Measurements from ENCODE around the gene CDHR2. TPM values are rescaled to one million over a fixed set of nuclear protein-coding genes. Genes with fewer than 3 reads are reported as not detected.

CDHR2 gene
- total RNA-seq, 1 donor from 2014 or later: not detected

DNA sequence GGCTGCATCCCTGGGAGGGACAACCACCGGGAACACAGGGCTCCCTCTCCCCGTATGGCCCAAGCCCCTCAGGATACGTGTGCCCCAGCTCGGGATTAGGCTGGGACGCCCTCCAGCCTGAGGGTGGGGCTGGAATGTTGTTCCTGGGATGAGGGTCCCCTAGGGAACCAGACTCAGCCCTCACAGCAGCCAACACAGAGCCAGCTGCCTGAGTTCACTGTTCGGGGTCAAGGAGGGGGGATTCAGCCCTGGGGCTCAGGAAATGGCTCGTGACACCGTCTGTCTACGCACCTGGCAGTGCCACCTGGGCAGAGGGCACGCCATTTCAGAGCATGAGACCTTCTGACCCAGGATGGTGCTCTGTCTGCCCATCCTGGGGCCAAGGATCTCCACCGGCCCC lies 20.8 kb upstream of the CDHR2 start:
- no peak for DNase-seq (ENCODE audit: low read depth in 2 of 2)

DNA sequence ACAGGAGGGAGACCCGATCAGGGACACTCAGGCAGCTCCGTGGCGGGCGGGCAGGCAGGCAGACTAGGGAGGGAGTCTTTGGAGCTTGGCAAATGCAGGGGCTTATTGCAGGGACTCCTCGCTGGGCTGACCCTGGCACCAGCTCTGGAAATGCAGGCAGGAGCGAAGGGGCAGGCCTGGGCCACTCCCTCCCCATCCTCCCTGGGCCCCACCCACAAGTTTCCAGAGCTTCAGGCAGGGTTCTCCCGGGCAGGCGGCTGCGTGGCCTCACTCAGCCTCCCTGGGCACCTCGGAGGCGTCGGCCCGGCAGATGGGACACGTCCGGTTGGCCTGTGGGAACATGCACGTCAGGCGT lies 20.4 kb upstream of the CDHR2 start:
- no peak for DNase-seq (ENCODE audit: low read depth in 2 of 2)

DNA sequence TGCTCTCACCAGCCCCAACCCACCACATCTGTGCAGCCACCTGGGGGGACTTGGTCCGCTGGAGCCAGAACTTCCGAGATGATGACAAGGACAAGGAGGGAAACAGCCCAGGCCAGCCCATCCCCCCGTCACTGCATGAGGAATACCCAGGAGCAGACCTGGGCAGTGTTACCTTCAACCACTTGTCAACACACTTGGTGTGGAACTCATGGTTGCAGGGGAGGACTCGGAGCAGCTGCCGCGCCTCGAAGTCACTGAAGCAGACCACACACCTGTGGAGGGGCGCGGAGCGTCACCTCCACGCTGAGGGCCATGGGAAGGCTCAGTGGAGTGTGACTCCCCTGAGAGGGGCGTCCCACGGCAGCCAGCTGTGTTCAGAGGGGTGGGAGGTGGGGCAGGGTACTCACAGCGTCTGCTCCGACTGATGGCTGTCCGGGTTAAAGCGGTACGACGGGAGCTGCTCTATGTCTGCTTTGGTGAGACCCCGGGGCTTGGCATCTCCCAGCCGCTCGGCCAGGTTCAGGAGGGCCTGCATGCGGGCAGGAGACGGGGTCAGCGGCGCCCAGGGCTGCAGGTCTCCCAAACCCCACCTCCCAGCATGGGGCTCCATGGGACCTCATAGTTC lies 19.9 kb upstream of the CDHR2 start:
- no peak for DNase-seq (ENCODE audit: low read depth in 2 of 2)

DNA sequence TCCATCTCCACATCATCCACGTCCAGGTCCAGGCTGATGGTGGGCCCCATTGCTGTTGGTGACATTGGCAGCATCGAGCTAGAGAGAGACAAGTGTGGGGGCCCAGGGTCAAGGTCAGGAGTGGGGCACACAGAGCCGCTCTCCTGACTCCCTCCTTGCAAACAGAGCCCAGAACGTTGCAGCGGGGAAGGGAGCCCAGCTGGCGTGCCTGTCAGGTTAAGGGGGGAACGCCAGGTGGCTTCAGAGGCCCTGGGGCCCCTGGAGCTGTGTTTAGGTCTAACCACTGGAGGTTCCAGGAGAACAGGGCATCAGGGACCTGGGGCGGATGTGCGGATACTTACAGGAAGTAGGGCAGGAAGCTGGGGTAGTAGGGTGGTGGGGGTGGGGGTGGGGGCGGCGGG lies 19.4 kb upstream of the CDHR2 start:
- no peak for DNase-seq (ENCODE audit: low read depth in 2 of 2)

DNA sequence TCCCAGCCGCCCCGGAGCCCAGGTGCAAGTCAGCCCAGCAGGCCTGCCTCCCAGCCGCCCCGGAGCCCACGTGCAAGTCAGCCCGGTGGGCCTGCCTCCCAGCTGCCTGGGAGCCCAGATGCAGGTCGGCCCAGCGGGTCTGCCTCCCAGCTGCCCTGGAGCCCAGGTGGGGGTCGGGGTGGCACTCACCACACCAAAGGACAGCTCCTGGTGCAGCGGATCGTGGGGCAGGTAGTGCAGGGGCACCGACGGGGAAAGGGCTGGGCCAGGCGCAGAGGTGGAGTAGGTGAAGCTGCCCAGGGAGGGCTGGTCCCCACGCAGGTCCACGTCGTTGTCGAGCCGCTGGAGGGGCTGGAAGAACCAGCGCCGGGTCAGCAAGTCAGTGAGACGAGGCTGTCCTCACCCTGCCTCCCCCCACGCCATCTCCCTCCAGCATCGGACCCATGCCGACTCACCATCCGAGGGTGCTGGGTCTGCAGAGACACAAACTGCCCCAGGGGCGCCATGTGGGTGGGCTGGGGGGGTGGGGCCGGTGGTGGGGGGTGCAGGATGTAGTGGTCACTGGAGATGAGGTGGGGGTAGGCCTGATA lies 18.7 kb upstream of the CDHR2 start:
- DNase-seq (ENCODE audit: low read depth in 2 of 2): no peak

DNA sequence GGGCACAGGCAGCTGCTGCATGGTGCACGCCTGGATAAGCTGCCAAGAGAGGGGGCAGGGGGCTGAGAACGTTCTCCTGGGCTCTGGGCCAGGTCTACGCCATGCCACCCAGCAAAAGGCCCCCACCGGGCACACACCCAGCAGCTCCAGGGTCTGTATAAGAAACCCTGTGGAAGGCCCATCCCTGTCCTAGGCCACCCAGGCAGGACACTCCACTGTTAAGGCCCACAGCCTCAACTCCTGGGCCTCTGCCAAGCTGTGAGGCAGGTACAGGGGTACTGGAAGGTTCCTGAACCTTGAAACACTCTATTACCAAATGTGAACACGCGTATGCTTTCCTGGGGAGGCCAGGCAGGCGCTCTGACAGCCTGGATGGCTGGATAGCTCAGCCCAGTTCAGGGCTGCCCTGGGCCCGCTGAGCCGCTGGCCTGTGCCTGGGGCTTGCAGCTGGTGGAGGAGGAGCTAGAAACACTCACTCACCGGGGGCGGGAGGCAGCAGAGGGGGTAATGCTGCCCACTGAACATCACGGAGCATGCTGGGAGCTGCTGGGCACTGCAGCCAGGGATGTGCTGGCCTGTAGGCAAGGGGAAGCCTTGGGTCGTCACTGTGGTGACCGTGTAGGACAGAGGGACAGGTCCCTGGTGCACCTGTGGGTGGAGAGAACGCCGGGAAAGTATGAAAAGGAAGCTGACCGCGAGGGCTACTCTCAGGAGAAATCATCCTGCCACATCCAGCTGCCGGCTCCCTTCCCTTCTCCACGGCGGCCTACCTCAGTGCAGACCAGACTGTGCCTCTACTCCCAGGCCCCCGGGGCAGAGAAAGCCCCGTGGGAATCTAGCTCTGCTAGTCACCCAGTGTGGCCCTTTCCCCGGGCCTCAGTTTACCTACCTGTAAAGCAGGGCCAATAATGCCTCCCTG lies 17.9 kb upstream of the CDHR2 start:
- no peak for DNase-seq (ENCODE audit: low read depth in 2 of 2)

DNA sequence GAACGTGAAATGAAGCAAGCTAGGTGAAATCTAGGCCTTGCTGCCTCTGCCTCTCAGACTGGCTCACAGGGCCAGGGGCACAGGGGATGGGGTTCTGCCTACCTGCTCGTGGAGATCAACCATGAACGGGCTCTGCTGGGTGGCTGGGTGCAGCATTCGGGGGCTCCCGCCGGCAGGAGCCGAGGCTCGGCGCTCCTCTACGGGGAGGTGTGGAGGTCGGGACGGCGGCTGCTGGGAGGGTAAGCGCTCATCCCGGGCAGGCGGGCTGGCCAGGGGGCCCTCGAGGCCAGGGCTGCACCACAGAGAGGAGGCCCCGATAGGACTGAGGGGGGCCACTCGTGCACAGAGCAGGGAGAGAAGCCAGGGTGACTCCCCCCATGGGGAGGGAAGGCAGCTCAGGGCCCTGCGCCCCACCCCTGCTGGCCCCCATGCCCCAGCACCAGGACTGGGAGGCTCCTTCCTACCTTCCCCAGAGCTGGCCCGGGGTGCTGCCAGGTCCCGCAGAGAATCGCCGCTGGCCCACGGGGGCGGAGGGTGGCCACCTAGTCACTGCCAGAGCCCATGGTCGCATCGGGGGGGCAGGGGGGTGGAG lies 17.1 kb upstream of the CDHR2 start:
- no peak for DNase-seq (ENCODE audit: low read depth in 2 of 2)

DNA sequence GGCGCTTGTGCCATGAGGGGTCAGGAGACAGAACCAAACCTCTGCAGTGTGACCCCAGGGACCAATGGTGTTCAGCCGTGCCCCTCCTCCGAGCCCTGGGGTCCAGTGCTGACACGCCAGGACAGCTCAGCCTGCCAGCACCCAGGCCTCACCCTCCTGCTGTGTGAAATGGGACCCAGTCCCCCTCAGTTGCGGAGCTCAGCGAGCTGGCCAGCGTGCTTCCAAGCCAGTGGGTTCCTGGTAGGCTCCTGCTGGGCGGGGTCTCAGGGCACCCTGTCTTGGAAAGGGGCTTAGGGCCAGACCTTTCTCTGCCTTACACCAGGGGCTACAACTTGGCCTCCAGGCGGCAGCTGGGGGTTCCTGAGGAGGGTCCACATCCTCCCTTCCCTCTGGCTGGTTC lies 16.3 kb upstream of the CDHR2 start:
- DNase-seq (ENCODE audit: low read depth in 2 of 2): no peak

DNA sequence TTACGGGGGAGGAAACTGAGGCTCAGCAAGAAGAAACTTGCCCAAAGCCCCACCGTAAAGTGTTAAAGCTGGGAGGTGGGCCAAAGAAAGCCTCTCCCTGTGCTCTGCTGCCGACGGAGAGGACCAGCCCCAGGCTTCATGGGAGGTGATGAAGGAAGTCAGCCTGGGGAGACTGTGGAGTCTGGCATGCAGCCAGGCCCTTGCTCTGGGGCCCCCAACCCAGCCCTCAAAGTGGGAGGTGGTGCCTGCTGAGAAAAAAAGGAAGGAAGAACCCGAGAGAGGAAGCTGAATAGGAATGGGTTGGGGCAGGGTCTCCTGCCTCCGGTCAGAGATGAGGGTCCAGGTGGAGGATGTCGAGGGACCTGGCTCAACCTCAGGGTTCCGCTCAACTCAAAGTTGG lies 15.8 kb upstream of the CDHR2 start:
- no peak for DNase-seq (ENCODE audit: low read depth in 2 of 2)

DNA sequence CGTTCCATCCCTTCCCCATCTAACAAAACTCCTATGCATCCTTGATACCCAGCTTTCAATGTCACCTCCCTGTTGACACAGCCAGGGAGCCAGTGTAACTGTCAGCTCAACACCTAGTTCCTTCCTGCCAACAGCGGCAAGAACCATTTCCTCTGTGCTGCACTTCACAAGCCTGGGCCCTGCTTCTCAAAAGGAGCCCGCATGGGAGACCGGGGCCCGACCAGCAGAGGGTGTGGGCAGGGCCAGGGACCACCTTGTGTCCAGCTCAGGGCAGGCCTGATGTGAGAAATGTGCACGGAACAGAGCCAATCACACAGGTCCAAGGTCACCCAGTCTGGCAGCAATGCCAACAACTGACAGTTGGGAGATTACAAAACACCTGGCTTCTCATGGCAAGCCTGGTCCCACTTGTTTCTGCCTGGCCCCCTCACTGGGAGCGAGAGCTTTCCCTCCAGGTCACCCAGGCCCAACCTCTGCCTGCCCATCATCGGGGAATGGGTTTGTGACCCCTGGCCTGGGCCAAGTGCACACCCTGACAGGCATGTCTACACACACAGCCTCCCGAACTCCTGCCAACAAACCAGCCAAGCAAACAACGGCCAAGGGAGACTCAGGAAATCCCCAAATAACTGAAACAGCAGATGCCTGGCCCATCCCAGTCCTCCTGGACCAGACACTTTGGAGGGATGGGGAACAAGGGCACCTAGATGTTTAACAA lies 15.1 kb upstream of the CDHR2 start:
- peak in 1 of 2 donors; percentile 70 for DNase-seq (ENCODE audit: low read depth in 2 of 2)

DNA sequence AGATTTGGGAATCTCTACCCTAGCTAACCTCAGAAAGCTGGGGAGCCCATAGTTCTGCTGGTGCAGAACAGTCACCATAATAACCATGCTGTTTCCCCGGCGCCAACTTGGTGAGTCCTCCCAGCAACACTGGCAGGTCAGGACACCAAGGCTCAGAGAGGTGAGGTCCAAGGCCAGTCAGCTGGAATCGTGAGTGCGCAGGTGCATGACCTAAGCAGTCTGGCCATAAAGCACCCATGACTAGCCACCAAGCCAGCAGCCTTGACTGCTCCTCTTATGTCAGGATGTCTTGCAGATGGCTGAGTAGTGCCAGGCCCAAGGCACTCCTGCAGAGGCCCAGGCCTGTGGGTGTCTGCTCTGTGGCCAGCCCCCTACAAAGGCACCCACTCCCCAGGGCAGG lies 14.5 kb upstream of the CDHR2 start:
- no peak for DNase-seq (ENCODE audit: low read depth in 2 of 2)

DNA sequence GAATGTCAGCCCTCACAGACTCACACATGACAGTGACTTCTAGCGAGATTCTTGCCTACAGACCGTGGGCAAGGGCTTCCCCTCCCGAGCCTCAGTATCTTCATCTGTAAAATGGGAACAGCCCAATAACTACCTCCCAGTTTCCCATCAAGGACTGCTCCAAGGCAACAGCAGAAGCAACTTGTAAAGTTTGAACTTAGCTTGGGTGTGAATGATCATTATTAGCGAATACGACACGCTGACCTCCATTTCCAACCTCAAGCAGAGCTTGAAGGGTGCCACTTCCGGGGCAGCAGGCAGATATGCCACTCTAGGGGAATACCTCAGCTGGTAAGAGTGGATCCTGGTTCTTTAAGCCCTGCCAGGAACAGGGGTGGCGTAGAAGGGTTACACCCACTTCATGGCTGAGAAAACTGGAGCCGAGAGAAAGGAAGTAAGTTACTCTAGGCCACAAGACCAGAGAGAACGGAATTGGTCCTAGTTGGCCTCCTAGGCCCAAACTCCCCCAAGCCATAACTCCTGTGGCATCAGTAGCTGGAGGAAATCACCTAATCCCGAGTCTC lies 14.0 kb upstream of the CDHR2 start:
- peak in 1 of 2 donors; percentile 56 for DNase-seq (ENCODE audit: low read depth in 2 of 2)

DNA sequence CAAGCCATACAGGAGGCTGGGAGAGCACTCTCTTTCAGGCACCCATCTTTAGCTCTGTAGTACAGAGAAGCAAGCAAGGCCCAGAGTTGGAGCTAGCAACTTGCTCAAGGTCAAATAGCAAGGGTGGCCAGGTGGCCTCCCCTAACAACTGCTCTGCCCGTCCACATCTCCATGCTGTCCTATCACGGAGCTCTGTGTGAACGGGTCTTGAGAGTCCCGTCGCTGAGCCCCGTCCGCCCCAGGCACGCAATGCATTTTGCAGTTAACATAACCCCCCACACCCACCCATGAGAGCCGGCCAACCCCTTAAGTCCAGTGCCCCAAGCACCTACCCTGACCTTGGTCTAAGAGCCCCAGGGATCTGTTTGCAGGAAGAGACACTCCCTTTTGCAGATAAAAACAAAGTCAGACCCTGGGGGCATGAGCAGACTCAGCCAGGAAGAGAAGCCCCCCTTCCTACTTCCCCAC lies 13.4 kb upstream of the CDHR2 start:
- DNase-seq (ENCODE audit: low read depth in 2 of 2): no peak

DNA sequence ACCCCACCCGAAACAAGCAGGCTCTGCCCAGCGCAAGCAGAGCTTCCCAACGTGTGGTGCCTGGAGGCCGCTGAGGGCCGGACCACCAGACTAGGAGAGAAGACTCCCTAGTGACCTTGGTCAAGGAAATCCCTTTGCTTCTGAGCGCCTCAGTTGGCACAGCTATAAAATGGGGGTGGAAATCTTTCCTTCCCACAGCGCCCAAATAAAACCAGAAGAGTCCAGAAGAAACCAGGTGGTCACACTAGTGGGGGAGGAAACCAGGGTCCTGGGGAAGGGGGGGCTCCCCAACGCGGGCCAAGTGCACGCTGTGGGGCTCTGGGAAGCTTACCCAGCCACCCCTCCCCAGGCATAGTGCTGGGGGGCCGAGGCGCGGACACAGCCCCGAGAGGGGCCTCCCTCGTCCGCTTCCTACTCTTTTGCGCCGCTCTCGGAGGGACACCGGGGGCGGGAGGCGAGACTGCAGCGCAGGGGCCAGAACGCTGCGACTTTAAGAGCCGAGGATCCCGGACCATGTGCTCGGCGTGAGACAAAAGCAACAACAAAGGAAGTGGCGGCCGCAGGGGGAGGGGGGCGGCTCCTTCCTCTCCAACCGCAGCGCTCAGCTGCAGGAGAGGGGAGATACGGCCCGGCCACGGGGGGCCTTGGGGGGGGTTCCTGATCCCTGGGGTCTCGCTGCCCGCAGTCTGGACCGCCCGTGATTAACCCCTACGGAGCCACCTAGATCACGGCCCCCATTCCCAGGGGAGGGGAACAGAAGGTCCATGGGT lies 12.8 kb upstream of the CDHR2 start:
- peak; percentile 81 to 88 for DNase-seq (ENCODE audit: low read depth in 2 of 2)

DNA sequence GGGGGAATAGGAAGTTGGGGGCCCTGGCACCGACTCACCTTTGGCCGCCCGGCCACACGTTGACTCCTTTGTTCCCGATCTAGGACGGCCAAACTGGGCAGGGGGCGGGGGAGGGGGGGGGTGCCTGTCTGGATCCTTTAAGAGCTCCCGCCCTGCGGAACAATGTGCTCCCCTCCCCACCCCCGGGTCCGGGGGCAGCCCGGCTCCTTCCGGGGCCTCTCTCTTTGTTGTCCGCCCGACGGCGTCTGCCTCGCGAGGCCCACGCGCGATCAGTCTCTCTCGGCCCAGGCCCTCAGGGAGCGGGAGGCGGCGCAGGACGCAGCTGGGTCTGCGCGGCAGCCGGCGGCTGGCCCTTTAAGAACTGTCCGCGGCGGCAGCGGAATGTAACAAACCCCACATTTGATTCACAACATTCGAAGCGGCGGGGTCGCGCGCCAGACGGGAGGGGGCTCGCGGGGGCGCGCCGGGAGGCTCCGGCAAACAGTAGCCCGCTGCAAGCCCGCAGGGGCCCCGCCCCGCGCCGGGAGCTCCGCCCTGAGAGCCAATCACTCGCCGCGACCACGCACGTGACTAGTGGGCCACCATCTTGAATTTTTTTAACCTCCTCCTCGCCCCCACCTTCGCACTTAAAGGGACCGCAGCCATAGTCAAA lies 12.1 kb upstream of the CDHR2 start, which contains the start of gene RNF44:
Gene RNF44 (minus strand): TSS at position 501 of the 652 bp plus-strand sequence. CDS start 4,930 bp downstream, outside the sequence.
- DNase-seq (ENCODE audit: low read depth in 2 of 2): peak; percentile 98 to 99

DNA sequence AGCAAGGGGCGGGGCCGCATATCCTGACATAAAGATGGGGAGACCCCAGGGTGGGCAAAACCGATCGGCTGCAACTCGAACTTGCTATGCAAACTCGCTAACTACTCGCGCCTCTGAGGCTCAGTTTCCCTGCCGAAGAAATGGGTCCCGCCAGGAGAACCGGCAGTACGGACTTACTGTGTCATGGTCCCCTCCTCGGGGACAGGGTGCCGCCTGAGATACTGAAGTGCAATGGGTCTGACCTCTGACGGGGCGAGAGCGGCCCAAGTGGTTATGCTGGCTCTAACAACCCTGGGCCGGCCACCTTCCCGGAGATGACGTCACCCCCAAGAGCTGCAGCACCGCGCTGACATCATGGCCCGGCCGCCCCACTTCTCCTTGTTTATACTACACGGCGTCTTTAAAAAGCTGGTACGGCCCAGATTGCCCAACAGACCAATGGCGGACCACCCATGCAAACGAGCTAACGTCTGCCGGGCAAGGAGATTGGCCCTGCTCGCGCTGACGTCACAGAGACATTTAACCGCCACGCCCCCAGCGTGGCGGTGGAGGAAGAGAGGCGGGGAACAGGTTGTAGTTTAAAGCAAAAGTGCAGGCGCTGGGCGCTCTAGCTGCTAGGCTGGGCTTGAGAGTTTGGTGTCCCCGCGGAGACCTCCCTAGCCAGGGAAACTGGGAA lies 11.4 kb upstream of the CDHR2 start:
- DNase-seq (ENCODE audit: low read depth in 2 of 2): peak; percentile 100

DNA sequence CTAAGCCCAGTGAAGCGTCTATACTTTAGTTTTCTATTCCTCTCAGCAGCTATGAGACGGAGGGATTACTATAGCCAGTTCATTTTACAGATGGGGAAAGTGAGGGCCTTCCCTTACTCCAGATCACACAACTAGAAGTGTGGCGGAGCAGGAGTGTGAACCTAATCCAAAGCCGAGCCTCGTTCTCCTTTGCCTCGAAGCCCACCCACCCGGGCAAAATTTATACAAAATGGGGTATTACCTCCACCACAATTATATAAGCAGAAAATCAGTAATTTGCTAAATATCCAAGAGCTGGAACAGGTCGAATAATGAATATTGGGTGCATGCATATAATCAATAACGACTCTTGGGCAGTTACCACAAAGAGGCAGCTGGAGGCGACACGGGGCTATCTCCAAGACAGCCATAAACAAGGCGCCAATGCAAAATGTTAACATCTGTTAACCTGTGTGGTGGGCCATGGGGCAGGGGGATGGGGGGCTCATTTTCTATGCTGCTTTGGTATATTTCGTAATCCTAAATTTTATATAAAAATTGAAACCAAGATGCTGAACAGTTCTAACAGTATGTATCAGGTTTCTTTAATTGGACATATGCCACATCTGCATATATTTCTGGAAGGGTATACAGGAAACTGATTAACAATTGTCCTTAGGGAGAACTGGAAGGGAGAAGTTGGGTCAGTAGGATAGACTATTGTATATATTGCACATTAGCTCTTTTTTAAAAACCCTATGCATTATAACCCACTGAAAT lies 10.7 kb upstream of the CDHR2 start:
- no peak for DNase-seq (ENCODE audit: low read depth in 2 of 2)

DNA sequence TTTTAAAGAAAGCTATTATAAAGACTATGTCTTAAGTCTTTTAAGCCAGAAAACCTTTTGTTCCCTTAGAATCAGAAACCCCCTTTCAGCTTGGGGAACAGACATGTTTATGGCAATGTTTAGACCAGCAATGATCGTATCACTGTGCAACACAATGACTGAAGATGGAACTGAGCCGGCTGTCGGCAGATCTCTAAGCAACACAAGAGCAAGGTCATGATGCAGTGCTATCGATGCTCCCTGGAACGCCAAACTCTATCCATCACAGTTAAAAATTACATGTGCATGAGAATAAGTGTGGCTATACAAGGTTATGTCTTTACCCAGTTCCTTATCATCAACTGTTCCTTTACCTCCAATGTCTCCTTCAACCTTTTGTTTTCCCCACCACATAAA lies 10.2 kb upstream of the CDHR2 start:
- no peak for DNase-seq (ENCODE audit: low read depth in 2 of 2)

All from lung microvascular endothelial cell (primary cell).